Stimulated activated CD8-positive, alpha-beta memory T cell treated with anti-CD3 and anti-CD28 coated beads, Interleukin-12 subunit alpha, Interleukin-12 subunit beta, amount 100 ng/mL, for 1 hour (primary cell): ENCODE measurements around the gene EPHA5.

Source experiments
- DNase-seq: peaks from one replicate; pipeline ENCODE4 v3.0.0-alpha.2; 2020; ENCODE audit warnings: low read depth

Gene EPHA5

GRCh38 chr4:65495439-65495838 is 174.8 kb downstream of the EPHA5 start:
- no peak for DNase-seq

DNA sequence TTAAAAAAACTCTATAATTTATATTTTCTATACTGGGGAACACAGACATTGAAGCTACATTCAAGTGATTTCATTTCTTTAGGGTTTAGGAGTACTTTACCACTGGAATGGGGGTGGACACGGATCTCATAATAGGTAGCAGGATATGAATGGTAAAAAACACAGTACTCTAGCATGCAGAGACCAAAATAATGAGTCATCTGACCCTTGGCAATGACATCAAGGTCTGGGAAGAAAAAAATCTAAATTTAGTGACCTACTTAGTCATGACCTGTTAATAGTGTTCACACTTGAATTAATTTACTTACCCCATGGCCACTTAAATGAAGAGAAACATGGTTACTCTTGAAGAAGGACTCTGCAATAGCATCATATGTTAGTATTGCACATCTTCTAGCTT is 187.9 kb downstream of the EPHA5 start:
- DNase-seq, result no peak

GRCh38 chr4:65472531-65472930 is 197.8 kb downstream of the EPHA5 start:
- no peak for DNase-seq

- no peak for DNase-seq
Observed at GRCh38 chr4:65467068-65467680, 203.1 kb downstream of the EPHA5 start.

GRCh38 chr4:65461781-65462180 is 208.5 kb downstream of the EPHA5 start:
- no peak for DNase-seq

DNA sequence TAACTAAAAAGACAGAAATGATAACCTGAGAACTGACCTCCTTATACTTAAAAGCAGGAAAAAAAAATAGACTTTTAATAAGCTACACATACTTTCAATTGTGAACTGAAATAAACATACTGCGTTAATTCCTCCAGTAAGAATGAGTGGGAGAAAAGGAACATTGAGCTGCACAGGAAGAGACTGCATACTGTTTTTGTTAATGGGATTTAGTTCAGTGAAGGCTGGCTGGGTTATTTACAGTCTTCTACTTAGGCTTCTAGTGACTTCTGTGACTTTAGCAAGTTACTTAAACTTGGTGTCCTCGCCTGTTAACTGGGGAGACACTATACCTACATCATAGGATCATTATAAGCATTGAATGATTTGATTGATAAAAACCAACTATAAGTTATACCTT is 213.3 kb downstream of the EPHA5 start:
- DNase-seq, result no peak

GRCh38 chr4:65456579-65456978 is 213.7 kb downstream of the EPHA5 start:
- no peak for DNase-seq

GRCh38 chr4:65453398-65453797 is 216.9 kb downstream of the EPHA5 start:
- DNase-seq, result no peak

GRCh38 chr4:65450899-65451298 is 219.4 kb downstream of the EPHA5 start:
- DNase-seq, result no peak

GRCh38 chr4:65437102-65437501 is 233.2 kb downstream of the EPHA5 start:
- no peak for DNase-seq

GRCh38 chr4:65422109-65422508 is 248.2 kb downstream of the EPHA5 start:
- DNase-seq, result no peak

- DNase-seq, result no peak
Observed at GRCh38 chr4:65420036-65420435, 250.3 kb downstream of the EPHA5 start.

GRCh38 chr4:65416891-65417290 is 253.4 kb downstream of the EPHA5 start:
- DNase-seq, result no peak

DNA sequence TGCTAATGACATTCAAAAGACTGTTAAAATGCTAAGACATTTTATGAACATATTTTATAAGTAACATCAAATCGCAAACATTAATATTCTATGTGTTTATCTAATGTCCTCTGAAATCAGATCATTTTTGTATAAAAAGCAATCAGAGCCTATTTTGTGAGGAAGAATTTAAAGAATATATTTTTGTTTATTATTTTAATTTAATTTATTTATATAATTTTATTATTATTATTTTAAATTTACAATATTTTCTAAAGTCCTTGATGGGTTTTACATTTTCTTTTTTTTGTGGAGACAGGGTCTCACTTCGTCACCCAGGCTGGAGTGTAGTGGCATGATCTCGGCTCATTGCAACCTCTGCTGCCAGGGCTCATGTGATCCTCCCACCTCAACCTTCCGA is 262.8 kb downstream of the EPHA5 start:
- DNase-seq, result no peak

DNA sequence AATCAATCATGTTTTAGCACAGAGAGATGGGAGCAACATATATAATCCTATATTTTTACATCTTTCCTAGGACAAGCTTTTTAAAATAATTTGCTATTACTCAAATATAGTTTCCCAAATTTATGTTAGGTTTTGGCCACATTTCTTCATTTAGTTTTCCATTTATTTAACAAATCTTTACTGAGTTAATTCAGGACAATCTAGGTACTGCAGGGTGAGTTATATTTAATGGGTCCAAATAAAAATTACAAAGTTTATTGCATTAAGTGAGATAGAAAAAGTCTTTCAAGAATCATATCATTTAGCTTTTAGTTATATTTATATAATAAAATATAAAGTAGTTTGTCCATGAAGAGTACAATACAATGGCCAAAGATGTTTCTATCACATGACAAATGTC is 269.2 kb downstream of the EPHA5 start:
- no peak for DNase-seq

GRCh38 chr4:65399084-65399483 is 271.2 kb downstream of the EPHA5 start:
- no peak for DNase-seq

GRCh38 chr4:65393078-65393477 is 277.2 kb downstream of the EPHA5 start:
- no peak for DNase-seq

DNA sequence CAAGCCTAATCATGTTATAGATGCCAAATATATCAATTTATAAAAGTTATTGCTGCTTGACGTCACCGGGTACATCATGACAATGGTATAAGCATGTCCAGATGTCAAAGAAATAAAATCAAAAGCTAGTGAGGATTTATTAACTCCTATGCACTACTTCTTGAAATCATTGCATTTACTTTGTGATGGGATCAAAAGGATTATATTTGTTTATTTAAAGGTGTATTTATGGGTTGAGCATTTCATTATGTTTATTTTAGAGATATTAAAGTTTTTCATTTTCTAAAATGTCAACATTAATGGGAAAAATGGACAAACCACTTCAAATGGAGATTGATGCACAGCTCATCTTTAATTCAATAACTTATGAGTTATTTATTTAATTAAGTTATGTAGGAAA is 277.8 kb downstream of the EPHA5 start:
- no peak for DNase-seq

DNA sequence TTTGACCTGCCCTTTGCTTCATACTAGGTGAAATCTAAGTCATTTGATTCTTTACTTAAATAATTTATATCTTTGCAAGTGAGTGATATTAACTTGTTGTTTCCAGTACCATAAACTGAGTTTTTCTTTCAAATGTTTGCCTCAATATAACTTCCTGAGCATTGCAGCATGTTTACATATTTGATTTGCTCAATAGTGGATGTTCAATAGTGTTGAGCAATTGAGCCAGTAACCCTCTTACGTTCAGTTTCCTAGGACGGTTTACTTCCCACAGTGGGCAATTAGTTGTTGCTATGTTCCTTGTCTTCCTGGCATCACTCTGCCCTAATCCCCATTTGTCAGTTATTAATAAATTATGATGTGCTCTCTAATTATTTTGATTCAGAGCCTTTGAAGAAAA is 278.5 kb downstream of the EPHA5 start:
- no peak for DNase-seq

- DNase-seq, result no peak
Observed at GRCh38 chr4:65391382-65391781, 278.9 kb downstream of the EPHA5 start.

DNA sequence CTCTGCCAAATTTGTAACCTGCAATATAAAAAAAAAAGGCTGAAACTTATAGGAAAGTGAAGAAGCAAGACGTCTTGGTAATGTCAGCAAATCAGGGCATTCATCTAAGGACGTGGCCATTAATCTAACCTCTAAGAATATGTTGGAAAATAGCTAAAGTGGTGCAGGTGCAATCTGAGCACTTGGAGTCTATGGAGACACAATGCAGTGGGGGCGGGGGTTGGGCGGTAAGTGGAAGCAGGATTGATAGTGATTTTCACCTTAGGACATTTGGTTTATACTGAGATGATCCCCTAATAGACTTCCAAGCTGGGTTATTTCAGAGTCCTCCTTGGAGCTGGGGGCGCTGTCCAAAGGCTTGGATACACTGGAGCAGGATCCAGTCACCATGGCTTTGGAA is 283.4 kb downstream of the EPHA5 start:
- no peak for DNase-seq

DNA sequence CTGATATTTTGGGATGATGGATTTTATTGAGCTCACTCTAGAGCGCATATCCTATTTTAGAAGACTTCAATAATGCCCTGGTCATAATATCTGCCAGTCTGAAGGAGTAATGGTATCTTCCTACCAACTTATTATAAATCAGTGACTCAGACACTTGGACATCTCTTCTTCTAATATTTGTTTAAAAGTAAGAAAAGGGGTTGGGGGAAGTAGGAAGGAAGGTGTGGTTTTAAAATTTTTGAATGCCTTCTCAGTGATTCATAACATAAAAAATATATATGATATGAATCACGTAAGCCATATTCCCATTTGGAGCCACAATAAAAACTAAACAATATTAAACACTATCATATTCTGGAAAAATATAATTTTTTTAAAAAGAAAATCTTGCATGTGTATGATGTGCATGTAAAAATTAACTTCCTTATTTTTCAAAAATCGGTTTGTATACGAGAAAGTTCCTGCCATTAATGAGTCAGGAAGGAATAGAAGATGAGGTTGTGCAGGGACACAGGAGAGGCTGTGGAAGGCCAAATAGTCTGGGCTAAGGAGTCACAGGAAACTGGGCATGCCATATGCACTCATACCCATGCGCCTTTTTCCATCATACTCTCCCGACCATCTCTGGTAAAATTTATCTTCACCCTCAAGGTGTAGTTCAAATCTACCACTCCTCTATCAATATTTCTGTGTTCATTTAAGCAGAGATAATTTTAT is 286.5 kb downstream of the EPHA5 start:
- DNase-seq, result no peak

GRCh38 chr4:65381648-65382047 is 288.6 kb downstream of the EPHA5 start:
- no peak for DNase-seq

GRCh38 chr4:65370709-65371108 is 299.6 kb downstream of the EPHA5 start:
- no peak for DNase-seq
